22Rv1 (cell line): Measurements from ENCODE around the gene S100A3.
"Not testable (repeated sequence)": the region's sequence is repeated elsewhere in the genome, so short reads cannot be mapped to it uniquely, and the experiment has no call there.

Source experiments
- ZFX ChIP-seq: fragments of 450-650 bp; IDR thresholded peaks from 2 replicates; pipeline ENCODE4 v1.6.1; 2017; ENCODE audit warnings: antibody characterized with exemption, borderline replicate concordance
- TF ChIP-seq, protein P1 (sequence below): fragments of 450-650 bp; IDR thresholded peaks from 2 replicates; pipeline ENCODE4 v1.5.1; 2017; ENCODE audit warnings: mild to moderate bottlenecking

- TF ChIP-seq, protein P1, sequence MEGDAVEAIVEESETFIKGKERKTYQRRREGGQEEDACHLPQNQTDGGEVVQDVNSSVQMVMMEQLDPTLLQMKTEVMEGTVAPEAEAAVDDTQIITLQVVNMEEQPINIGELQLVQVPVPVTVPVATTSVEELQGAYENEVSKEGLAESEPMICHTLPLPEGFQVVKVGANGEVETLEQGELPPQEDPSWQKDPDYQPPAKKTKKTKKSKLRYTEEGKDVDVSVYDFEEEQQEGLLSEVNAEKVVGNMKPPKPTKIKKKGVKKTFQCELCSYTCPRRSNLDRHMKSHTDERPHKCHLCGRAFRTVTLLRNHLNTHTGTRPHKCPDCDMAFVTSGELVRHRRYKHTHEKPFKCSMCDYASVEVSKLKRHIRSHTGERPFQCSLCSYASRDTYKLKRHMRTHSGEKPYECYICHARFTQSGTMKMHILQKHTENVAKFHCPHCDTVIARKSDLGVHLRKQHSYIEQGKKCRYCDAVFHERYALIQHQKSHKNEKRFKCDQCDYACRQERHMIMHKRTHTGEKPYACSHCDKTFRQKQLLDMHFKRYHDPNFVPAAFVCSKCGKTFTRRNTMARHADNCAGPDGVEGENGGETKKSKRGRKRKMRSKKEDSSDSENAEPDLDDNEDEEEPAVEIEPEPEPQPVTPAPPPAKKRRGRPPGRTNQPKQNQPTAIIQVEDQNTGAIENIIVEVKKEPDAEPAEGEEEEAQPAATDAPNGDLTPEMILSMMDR, result not testable (repeated sequence)
- not testable (repeated sequence) for TF ChIP-seq ZFX
Measured at GRCh38 chr1:153520137-153520691, 28.8 kb downstream of the S100A3 start.
